Measurements from ENCODE around the gene SLC46A3. TPM values are rescaled to one million over a fixed set of nuclear protein-coding genes. Genes with fewer than 3 reads are reported as not detected.

Gene SLC46A3
- total and polyA plus RNA-seq, 10 of the 15 experiments (the other 5 are each of a cell fraction or from before 2014, with no cell fraction given): 2.9 to 15.6 (median 9.4) TPM

DNA sequence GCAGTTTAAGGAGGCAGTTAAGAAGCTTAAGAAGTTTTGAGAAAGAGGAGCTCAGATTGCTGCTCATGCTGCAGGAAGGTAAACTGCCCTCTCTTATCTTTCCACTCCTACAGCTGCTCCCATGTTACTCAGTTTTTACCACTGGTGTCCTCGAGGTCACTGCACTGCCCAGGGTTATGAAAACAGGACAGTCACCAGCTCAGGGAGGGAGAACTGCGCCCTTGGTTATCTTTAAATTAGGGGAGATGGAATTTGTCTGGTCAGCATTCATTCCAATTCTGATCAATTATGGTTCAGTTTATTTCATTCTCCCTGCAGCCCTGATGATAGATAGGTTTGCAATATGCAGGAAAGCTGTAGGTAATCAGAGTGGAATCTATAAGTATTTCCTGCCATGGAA lies 10.8 kb upstream of the SLC46A3 start:
- TF ChIP-seq, protein P1, sequence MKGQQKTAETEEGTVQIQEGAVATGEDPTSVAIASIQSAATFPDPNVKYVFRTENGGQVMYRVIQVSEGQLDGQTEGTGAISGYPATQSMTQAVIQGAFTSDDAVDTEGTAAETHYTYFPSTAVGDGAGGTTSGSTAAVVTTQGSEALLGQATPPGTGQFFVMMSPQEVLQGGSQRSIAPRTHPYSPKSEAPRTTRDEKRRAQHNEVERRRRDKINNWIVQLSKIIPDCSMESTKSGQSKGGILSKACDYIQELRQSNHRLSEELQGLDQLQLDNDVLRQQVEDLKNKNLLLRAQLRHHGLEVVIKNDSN (IDR thresholded peaks at IDR 0.05; ENCODE audit: borderline replicate concordance, extremely low read length, insufficient read depth, low read depth, low read length): no peak
- TF ChIP-seq, protein P2, sequence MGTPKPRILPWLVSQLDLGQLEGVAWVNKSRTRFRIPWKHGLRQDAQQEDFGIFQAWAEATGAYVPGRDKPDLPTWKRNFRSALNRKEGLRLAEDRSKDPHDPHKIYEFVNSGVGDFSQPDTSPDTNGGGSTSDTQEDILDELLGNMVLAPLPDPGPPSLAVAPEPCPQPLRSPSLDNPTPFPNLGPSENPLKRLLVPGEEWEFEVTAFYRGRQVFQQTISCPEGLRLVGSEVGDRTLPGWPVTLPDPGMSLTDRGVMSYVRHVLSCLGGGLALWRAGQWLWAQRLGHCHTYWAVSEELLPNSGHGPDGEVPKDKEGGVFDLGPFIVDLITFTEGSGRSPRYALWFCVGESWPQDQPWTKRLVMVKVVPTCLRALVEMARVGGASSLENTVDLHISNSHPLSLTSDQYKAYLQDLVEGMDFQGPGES (IDR thresholded peaks at IDR 0.05): no peak
- no peak for TF ChIP-seq MYB (IDR thresholded peaks at IDR 0.05; ENCODE audit: borderline replicate concordance, low read depth, low read length)
- no peak for TF ChIP-seq ESRRA (IDR thresholded peaks at IDR 0.05; ENCODE audit: low read length)
- no peak for TF ChIP-seq NBN (IDR thresholded peaks at IDR 0.05)
- TF ChIP-seq MEF2B (IDR thresholded peaks at IDR 0.05; ENCODE audit: partially characterized antibody, poor library complexity, severe bottlenecking): no peak
- TF ChIP-seq CREB1 (IDR thresholded peaks at IDR 0.05; ENCODE audit: low read depth): no peak
- TF ChIP-seq GABPA (IDR thresholded peaks at IDR 0.05; ENCODE audit: low read depth): no peak
- no peak for TF ChIP-seq HDGF (IDR thresholded peaks at IDR 0.05)
- TF ChIP-seq, protein P3, sequence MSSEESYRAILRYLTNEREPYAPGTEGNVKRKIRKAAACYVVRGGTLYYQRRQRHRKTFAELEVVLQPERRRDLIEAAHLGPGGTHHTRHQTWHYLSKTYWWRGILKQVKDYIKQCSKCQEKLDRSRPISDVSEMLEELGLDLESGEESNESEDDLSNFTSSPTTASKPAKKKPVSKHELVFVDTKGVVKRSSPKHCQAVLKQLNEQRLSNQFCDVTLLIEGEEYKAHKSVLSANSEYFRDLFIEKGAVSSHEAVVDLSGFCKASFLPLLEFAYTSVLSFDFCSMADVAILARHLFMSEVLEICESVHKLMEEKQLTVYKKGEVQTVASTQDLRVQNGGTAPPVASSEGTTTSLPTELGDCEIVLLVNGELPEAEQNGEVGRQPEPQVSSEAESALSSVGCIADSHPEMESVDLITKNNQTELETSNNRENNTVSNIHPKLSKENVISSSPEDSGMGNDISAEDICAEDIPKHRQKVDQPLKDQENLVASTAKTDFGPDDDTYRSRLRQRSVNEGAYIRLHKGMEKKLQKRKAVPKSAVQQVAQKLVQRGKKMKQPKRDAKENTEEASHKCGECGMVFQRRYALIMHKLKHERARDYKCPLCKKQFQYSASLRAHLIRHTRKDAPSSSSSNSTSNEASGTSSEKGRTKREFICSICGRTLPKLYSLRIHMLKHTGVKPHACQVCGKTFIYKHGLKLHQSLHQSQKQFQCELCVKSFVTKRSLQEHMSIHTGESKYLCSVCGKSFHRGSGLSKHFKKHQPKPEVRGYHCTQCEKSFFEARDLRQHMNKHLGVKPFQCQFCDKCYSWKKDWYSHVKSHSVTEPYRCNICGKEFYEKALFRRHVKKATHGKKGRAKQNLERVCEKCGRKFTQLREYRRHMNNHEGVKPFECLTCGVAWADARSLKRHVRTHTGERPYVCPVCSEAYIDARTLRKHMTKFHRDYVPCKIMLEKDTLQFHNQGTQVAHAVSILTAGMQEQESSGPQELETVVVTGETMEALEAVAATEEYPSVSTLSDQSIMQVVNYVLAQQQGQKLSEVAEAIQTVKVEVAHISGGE (CRISPR knock-in tag; IDR thresholded peaks at IDR 0.05): no peak
- TF ChIP-seq FOXK2 (IDR thresholded peaks at IDR 0.05): no peak
- TF ChIP-seq POLR2A (IDR thresholded peaks at IDR 0.05; ENCODE audit: low read depth, low read length): no peak
- no peak for TF ChIP-seq SREBF1 (IDR thresholded peaks at IDR 0.05; ENCODE audit: low read length)
- TF ChIP-seq POU2F2 (IDR thresholded peaks at IDR 0.05; ENCODE audit: borderline replicate concordance, low read depth, low read length): no peak
- Histone ChIP-seq H3K79me2 (ENCODE audit: control insufficient read depth, insufficient read depth, low read length) (no peaks in the 10 kb centered on the region), H3K9me3 (replicated peaks; ENCODE audit: control insufficient read depth, insufficient read depth, low read length) (no peaks in the 10 kb centered on the region), H3K36me3 (ENCODE audit: control insufficient read depth in 2 of 2, insufficient read depth in 2 of 2, low read length in 1 of 2) (no peaks in the 10 kb centered on the region), H3K9ac (ENCODE audit: control insufficient read depth, insufficient read depth, low read length) (no peak overlapping the region), H4K20me1 (ENCODE audit: control insufficient read depth, insufficient read depth) (no peaks in the 10 kb centered on the region), H2AFZ (ENCODE audit: control insufficient read depth, low read depth, low read length) (no peak overlapping the region; the same call in 1 of the 2 replicates), H3K4me1 (ENCODE audit: control insufficient read depth, insufficient read depth, low read length) (no peaks in the 10 kb centered on the region; the same call in 1 of the 2 replicates), H3K27ac (ENCODE audit: control insufficient read depth, insufficient read depth) (no peak overlapping the region), H3K4me2 (ENCODE audit: control insufficient read depth, insufficient read depth) (no peak overlapping the region), H3K27me3 (replicated peaks in 1 of 2; ENCODE audit: control insufficient read depth in 2 of 2, insufficient read depth in 2 of 2, low read length in 1 of 2) (no peaks in the 10 kb centered on the region), H3K4me3 (no peak overlapping the region)
- POLR2A ChIA-PET: no interaction called here
- no TSS peak for BruUV-seq (replicated peaks)
- CTCF ChIA-PET: interaction anchor here (0.6 kb wide), 1 partner anchor 639 kb away, joined by 3 read pairs; no protein-coding TSS in a partner anchor
- RAD21 ChIA-PET (ENCODE audit: unreplicated experiment): no interaction called here
- SMC1A ChIA-PET (ENCODE audit: uncharacterized antibody, unreplicated experiment): interaction anchor here (0.6 to 1.4 kb wide), 3 partner anchors 9 to 17 kb away, joined by 3 to 6 read pairs (median 4); no protein-coding TSS in a partner anchor
- in situ Hi-C loops (cut with MboI): no loop called here
- FAIRE-seq: no peak
- no peak for DNase-seq (ENCODE audit: low read depth, low spot score)
- 46% methylated on average over 2 of the region's 2 CpGs for WGBS (ENCODE audit: insufficient coverage, insufficient replicate concordance, low lambda C conversion rate, missing lambda C conversion rate)
- intact Hi-C loops (cut with micrococcal nuclease; ENCODE audit: unreplicated experiment): no loop called here
- ATAC-seq: no peak

Data from GM12878 (cell line).